ENCODE measurements around the gene PCSK4. TPM values are rescaled to one million over a fixed set of nuclear protein-coding genes. Genes with fewer than 3 reads are reported as not detected.
A peak's percentile ranks its signal among the peaks of the same experiment; 100 is the strongest.

PCSK4 gene
- total and polyA plus RNA-seq, 2 of the 13 experiments (the other 11 are each of a cell fraction or from before 2014, with no cell fraction given) = 2.0 to 2.7 TPM

- TF ChIP-seq NFIB (CRISPR knock-in tag; IDR thresholded peaks at IDR 0.05; ENCODE audit: borderline replicate concordance) (no peak), ZFP82 (CRISPR knock-in tag; IDR thresholded peaks at IDR 0.05; ENCODE audit: borderline replicate concordance) (no peak), ZNF292 (CRISPR knock-in tag; IDR thresholded peaks at IDR 0.05; ENCODE audit: borderline replicate concordance, low read depth) (no peak), NR2F6 (IDR thresholded peaks at IDR 0.05) (no peak), NR2F6 (CRISPR knock-in tag; IDR thresholded peaks at IDR 0.05) (no peak), MXI1 (IDR thresholded peaks at IDR 0.05; ENCODE audit: borderline replicate concordance, low read depth, low read length) (no peak), ZNF441 (CRISPR knock-in tag; IDR thresholded peaks at IDR 0.05; ENCODE audit: borderline replicate concordance) (no peak), NFAT5 (CRISPR knock-in tag; IDR thresholded peaks at IDR 0.05) (no peak), ZNF331 (CRISPR knock-in tag; IDR thresholded peaks at IDR 0.05) (no peak), ZEB1 (IDR thresholded peaks at IDR 0.05; ENCODE audit: insufficient replicate concordance, low read depth) (no peak), ZNF530 (CRISPR knock-in tag; IDR thresholded peaks at IDR 0.05; ENCODE audit: low read depth) (no peak), HNRNPH1 (optimal IDR thresholded peaks at IDR 0.05; ENCODE audit: low read depth, low read length) (no peak), ZFX (CRISPR knock-in tag; IDR thresholded peaks at IDR 0.05; ENCODE audit: low read depth) (peak; percentile 86), TSC22D2 (CRISPR knock-in tag; IDR thresholded peaks at IDR 0.05; ENCODE audit: borderline replicate concordance) (no peak), HDAC1 (CRISPR knock-in tag; IDR thresholded peaks at IDR 0.05) (0 out of 2 replicates have a peak, but pooled peaks have one; percentile 26), KDM4B (CRISPR knock-in tag; IDR thresholded peaks at IDR 0.05) (no peak), ZFY (CRISPR knock-in tag; IDR thresholded peaks at IDR 0.05) (peak; percentile 86), NPAS2 (CRISPR knock-in tag; IDR thresholded peaks at IDR 0.05; ENCODE audit: borderline replicate concordance) (no peak), SIX1 (CRISPR knock-in tag; IDR thresholded peaks at IDR 0.05; ENCODE audit: borderline replicate concordance) (no peak), MAFF (IDR thresholded peaks at IDR 0.05; ENCODE audit: low read depth, low read length) (no peak), ZNF350 (CRISPR knock-in tag; IDR thresholded peaks at IDR 0.05; ENCODE audit: borderline replicate concordance, low read depth) (no peak), MIER2 (CRISPR knock-in tag; IDR thresholded peaks at IDR 0.05) (no peak), ZNF678 (CRISPR knock-in tag; IDR thresholded peaks at IDR 0.05) (no peak), SRSF9 (IDR thresholded peaks at IDR 0.05; ENCODE audit: borderline replicate concordance, insufficient read depth, low read depth, low read length, poor library complexity, severe bottlenecking) (no peak), ZNF513 (CRISPR knock-in tag; conservative IDR thresholded peaks at IDR 0.05) (no peak)
These were observed 463 bp downstream of the PCSK4 start (continued) for GRCh38 chr19:1489463-1490310.

Measured in HepG2 (cell line).